Astrocyte of the cerebellum (primary cell): Measurements from ENCODE around the gene NAA10.

Experiments used
- DNase-seq: peaks from one replicate; pipeline ENCODE4 v3.0.0-alpha.2; 2011; ENCODE audit warnings: low read depth
- H3K4me3 ChIP-seq: 2 replicates; pipeline ENCODE4 v1.5.1; 2011; ENCODE audit warnings: mild to moderate bottlenecking, low read depth, low read length, moderate library complexity
- CTCF ChIP-seq: IDR thresholded peaks from 2 replicates; pipeline ENCODE4 v1.5.1; 2012; ENCODE audit warnings: low read length, low read depth, moderate library complexity, mild to moderate bottlenecking; ENCODE audit errors: missing control alignments
- in situ Hi-C: cut with HindIII; loops from 2 replicates; pipeline ENCODE4 v1.10.0; 2017; ENCODE audit warnings: low sequenced_read_pairs

Gene NAA10

DNA sequence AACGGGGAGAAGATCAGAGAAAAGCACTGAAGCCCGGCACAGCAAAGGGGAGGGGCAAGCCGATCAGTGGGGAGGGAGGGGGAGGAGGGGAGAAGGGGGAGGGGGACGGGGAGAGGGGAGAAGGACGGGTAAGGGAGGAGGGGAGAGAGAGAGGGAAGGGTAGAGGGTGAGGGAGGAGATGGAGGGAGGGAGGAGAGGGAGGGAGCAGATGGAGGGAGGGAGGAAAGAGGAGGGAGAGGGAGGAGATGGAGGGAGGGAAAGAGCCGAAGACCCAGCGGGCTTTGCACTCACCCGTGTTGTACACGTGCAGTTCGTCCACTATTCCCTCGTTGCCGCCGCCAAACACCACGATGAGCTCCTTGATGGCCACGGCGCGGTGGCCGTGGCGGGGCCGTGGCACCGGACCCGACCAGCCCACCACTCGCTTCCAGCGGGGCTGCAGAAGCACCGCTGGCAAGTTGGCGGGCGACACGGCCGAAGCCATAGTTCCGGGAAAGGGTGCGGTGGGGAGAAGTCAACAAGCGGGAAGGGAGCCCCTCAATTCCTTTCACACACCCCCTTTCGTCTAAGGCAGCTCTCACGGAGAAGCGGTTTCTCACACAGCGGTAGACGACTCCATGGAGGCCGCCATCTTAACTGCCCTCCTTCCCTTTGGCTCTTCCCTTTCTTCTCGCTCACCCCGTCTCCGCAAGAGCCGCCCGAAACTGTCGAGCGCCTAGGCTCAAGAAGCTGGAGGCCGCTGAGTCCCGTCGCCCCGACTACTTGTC lies 35.7 kb upstream of the NAA10 start:
- DNase-seq = peak; percentile 29

DNA sequence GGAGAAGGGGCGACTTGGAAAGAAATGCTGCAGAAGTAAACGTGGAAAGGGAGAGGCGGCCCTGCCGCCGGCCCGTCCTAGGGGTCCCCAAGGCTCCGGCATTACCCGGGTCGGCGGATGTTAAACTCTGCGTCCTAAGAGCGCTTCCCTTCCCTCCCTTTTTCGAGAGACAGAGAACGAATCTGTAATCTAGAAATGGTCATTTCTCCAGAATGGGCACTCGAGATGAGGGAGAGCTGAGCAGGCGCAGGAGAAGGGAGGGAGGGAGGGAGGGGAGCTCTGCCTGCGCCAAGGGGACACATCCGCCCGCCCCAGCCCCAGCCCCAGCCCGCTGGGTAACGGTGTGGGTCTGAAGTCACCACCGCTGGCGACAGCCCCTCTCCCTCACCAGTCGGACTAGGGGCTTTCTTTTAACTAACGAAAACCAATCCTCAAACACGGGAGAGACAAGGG lies 35.1 kb upstream of the NAA10 start:
- peak overlapping the region; percentile 85 for H3K4me3 ChIP-seq
- DNase-seq = no peak
- in situ Hi-C loops = no loop called here

More for the DNA sequence above, 35.7 kb upstream of the NAA10 start:
- in situ Hi-C loops = no loop called here
- TF ChIP-seq CTCF = no peak
- H3K4me3 ChIP-seq = peak overlapping the region; percentile 85

GRCh38 chrX:153969125-153969903 lies 34.5 kb upstream of the NAA10 start:
- in situ Hi-C loops = no loop called here
- no peak for TF ChIP-seq CTCF
- H3K4me3 ChIP-seq = peak overlapping the region; percentile 85
- no peak for DNase-seq

More for the DNA sequence above, 35.1 kb upstream of the NAA10 start:
- TF ChIP-seq CTCF = no peak

- no peak for DNase-seq
- in situ Hi-C loops = no loop called here
- peak overlapping the region; percentile 85 for H3K4me3 ChIP-seq
- peak; percentile 6 for TF ChIP-seq CTCF
These were observed 33.9 kb upstream of the NAA10 start for GRCh38 chrX:153968754-153969124.

DNA sequence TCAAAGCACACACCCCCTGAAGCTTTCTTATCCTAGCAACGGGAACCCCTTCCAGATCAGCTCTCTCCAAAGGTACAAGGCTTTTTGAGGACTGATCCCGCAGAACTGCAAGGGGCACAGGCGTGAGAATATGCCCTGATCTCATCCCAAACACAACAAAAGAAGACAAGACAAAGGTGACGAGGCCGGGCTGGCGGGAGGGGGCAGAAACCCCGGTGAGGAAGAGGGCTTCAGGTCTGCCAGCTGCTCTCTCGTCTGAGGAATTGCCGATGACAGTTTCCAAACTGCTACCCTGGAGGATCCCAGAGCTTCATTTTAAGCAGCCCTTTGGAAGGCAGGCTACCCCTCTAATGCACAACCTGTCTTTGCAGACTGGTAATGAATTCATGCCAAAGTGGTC lies 33.4 kb upstream of the NAA10 start:
- H3K4me3 ChIP-seq = peak overlapping the region; percentile 85
- in situ Hi-C loops = no loop called here
- no peak for DNase-seq
- no peak for TF ChIP-seq CTCF

DNA sequence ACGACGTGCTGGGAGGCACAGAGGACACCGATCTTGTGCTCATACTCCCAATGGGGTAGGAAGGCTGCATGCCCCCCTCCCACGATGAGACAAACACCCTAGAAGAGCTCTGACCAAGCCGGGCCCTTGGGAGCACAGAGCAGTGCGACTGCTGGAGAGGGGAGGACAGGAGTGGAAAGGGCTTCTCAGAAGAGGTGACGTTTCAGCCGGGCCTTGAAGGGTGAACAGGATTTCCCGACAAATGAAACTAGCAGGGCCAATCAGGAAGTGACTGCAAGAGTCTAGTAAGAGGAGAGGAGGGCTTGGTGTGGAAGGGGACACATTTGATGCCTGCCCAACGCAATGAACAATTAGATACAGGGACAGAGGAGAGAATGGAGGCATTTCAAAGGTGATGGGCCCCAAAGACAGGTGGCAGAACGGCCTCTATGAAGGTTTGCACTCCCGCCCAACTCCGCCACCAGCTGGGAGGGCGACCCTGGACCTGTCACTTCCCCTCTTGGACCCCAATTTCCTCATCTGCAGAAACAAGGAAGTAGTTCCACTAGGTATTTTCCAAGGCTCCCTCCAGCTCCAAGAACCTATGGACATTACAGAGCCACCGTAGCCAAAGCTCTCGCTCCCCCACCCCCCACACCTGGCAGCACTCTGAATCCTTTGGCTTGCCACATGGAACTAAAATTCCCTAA lies 32.8 kb upstream of the NAA10 start:
- no peak for DNase-seq
- peak overlapping the region; percentile 85 for H3K4me3 ChIP-seq
- no peak for TF ChIP-seq CTCF
- in situ Hi-C loops = no loop called here
